PFSK-1 (cell line): ENCODE results near the gene CTIF.

ENCODE experiments used
- FOXP2 ChIP-seq: optimal IDR thresholded peaks from 2 replicates; pipeline ENCODE3; 2011; ENCODE audit warnings: borderline replicate concordance, control low read depth, inconsistent platforms; ENCODE audit not compliant: insufficient read depth; ENCODE audit errors: extremely low read length, extremely low read depth
- POLR2AphosphoS5 ChIP-seq: IDR thresholded peaks from 2 replicates; pipeline ENCODE4 v1.6.1; 2012; ENCODE audit warnings: low read depth, mild to moderate bottlenecking, control low read depth, low read length, moderate library complexity
- REST ChIP-seq, 2 experiments: IDR thresholded peaks; 2 replicates each; pipeline versions ENCODE4 v1.6.1 to v1.8.0; 2011 to 2012; ENCODE audit warnings: low read depth in 2 of 2, low read length in 2 of 2, control low read depth in 1 of 2, inconsistent platforms in 1 of 2, mild to moderate bottlenecking in 1 of 2, moderate library complexity in 1 of 2; ENCODE audit not compliant: insufficient read depth in 1 of 2
- SIN3A ChIP-seq: IDR thresholded peaks from 2 replicates; pipeline ENCODE4 v1.6.1; 2012; ENCODE audit warnings: mild to moderate bottlenecking, low read length, moderate library complexity, borderline replicate concordance; ENCODE audit not compliant: insufficient read depth
- TAF1 ChIP-seq: IDR thresholded peaks from 2 replicates; pipeline ENCODE4 v1.6.1; 2012; ENCODE audit warnings: low read length, control low read depth, borderline replicate concordance; ENCODE audit not compliant: insufficient read depth

GRCh38 chr18:48680339-48681250, 141.8 kb downstream of the CTIF start:
- TF ChIP-seq TAF1 (no peak), POLR2AphosphoS5 (no peak), SIN3A (no peak), FOXP2 (no peak), REST (IDR thresholded peaks at IDR 0.05; ENCODE audit: insufficient read depth in 1 of 2, low read depth in 2 of 2, low read length in 2 of 2) (0 out of 4 replicates have a peak, but pooled peaks of 1 of the 2 experiments have one; percentile 39)
